ENCODE data around the gene SMR3A.

SMR3A gene

GRCh38 chr4:70360460-70360859, at the start of gene SMR3A:
Gene SMR3A, plus strand, starts transcription at chr4:70360760. Its CDS starts 1,356 bp downstream, at chr4:70362116.
- DNase-seq, result no peak

- no peak for DNase-seq
Observed at GRCh38 chr4:70313736-70314135, 46.8 kb upstream of the SMR3A start.

- DNase-seq, result no peak
Observed at GRCh38 chr4:70315928-70316327, 44.6 kb upstream of the SMR3A start.

- no peak for DNase-seq
Observed at GRCh38 chr4:70326052-70326451, 34.5 kb upstream of the SMR3A start.

GRCh38 chr4:70334681-70335080, 25.9 kb upstream of the SMR3A start, which contains the start of gene CABS1:
Gene CABS1, plus strand, starts transcription at chr4:70334981. Its CDS starts 59 bp downstream, at chr4:70335040.
- DNase-seq, result no peak

- DNase-seq, result no peak
Observed at GRCh38 chr4:70336043-70336442, 24.5 kb upstream of the SMR3A start.

GRCh38 chr4:70337886-70338420, 22.6 kb upstream of the SMR3A start:
- DNase-seq, result no peak

- DNase-seq, result no peak
Observed at GRCh38 chr4:70356185-70356584, 4.4 kb upstream of the SMR3A start.

- DNase-seq, result no peak
Observed at GRCh38 chr4:70359115-70359661, 1.4 kb upstream of the SMR3A start.

- DNase-seq, result no peak
Observed at GRCh38 chr4:70364002-70364401, 3.4 kb downstream of the SMR3A start.

GRCh38 chr4:70365479-70365878, 4.9 kb downstream of the SMR3A start:
- DNase-seq, result no peak

- DNase-seq, result no peak
Observed at GRCh38 chr4:70367813-70368212, 7.3 kb downstream of the SMR3A start.

GRCh38 chr4:70371987-70372386, 11.4 kb downstream of the SMR3A start:
- DNase-seq, result no peak

GRCh38 chr4:70372760-70373159, 12.2 kb downstream of the SMR3A start:
- no peak for DNase-seq

- no peak for DNase-seq
Observed at GRCh38 chr4:70380578-70380977, 20.0 kb downstream of the SMR3A start.

GRCh38 chr4:70382691-70383181, 22.2 kb downstream of the SMR3A start, which contains the start of gene SMR3B:
Gene SMR3B, plus strand, starts transcription at chr4:70383131. Its CDS starts 1,380 bp downstream, at chr4:70384511.
- DNase-seq, result no peak

- DNase-seq, result no peak
Observed at GRCh38 chr4:70392057-70392776, 31.7 kb downstream of the SMR3A start.

GRCh38 chr4:70397580-70397979, 37.0 kb downstream of the SMR3A start, which contains the start of gene OPRPN:
Gene OPRPN, plus strand, starts transcription at chr4:70397940. Its CDS starts 1,346 bp downstream, at chr4:70399286.
- DNase-seq, result no peak

- DNase-seq, result no peak
Observed at GRCh38 chr4:70399319-70399718, 38.8 kb downstream of the SMR3A start.

- DNase-seq, result no peak
Observed at GRCh38 chr4:70402762-70403161, 42.2 kb downstream of the SMR3A start.

GRCh38 chr4:70405765-70406164, 45.2 kb downstream of the SMR3A start:
- DNase-seq, result no peak
